Anterior cingulate cortex (tissue), 58 donors: Measurements from ENCODE around the gene MAP1LC3A.

ENCODE experiments used
- DNase-seq, 58 donors: peaks; one replicate each; lab custom pipeline; 2025; lab: John Stamatoyannopoulos, UW

Gene MAP1LC3A

DNA sequence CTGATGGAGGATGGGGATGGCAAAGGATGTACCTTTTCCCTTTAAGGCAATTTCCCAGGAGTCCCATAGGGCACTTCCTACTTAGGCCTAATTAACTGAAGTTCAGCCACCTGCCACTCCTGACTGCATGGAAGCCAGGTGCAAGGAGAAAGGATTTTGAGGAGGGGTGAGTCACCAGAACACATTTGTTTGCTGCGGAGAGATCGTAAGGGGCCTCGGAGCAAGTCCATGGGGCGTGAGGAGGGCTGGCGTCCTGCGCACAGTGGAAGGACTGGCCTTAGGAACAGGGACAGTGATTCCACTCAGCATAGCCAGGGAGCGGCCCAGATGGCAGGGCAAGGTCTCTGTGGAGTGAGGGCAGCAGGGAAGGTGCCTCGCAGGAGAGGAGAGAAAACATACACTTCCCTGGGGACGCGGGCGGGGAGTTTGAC, 11.8 kb upstream of the MAP1LC3A start:
- DNase-seq, result no peak

DNA sequence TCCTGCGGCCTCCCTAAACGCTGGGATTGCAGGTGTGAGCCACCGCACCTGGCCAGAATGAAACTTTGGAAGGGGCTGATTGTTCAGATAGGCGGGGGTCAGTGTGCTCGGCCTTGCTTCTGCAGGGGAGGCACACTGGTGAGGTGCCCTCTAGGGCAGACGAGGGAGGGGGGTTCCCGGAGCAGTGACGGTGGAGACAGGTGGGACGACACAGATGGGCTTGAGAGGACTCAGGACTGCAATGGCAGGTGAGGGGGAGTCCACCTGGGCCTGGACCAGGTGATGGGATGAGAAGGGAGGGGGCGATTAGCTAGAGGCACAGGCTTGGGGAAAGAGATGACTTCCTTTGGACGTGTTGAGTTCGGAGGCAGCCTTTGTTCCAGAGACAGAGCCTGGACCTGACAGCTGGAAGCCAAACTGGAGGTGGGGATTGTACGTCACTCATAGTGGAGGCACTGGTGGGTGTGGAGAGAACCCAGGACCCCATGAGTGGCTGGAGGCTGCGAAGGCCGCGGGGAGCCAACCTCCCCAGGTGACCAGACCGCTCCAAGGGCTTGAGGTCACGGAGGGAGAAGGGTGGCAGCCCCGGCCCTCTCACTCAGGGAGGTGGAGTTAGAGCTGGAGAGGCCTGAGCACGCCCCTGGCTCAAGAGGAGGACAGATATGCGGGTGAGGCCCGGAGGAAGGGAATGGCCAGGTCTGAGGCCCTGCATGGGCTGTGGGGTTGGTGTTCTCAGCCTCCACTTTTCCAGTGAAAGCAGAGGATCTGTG, 10.5 kb upstream of the MAP1LC3A start:
- DNase-seq, result no peak

DNA sequence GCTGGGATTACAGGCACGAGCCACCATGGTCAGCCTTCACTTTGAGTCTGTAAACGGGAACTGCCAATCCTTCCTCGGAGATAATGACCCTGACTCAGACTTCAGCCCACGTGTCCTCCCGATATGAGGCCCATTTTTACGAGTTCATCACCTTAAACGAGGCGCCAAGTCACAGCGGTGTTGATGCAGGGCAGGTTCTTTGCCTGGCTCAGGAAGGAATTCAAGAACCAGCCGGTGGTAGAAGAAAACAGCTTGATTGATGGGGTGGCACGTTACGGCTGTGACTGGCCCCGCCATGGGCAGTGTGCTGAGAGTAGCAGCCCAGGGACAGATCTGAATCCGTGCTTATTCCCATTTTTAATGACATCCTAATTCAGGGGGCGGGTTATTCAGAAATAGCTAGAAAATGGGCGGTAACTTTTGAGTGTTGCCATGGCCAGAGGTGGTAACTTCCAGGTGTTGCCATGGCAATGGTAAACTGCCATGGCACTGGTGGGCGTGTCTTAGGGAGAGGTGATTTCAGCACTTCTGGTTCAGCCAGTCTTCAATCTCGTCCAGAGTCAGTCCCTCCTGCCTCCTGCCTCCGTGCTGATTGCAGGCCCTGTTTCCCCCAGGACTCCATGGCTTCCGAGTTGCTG, 9.1 kb upstream of the MAP1LC3A start:
- DNase-seq, result no peak

DNA sequence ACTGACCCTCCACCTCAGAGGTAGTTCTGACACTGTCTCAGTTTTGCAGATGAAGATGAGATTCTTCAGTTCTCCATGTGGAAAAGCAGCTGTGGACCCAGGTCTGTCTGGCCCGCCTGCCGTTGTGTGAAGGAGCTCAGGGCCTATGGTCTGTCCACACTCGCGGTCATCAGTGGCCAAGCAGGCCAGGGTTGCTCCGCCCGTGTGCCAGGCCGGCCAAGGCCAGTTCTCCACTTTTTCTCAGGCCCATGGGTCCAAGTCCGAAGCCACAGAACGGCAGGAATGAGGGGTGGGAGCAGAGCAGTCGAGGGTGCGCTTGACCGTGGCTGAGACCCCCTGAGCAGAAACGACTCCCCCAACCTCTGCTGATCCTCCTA, 8.6 kb upstream of the MAP1LC3A start:
- DNase-seq, result no peak

DNA sequence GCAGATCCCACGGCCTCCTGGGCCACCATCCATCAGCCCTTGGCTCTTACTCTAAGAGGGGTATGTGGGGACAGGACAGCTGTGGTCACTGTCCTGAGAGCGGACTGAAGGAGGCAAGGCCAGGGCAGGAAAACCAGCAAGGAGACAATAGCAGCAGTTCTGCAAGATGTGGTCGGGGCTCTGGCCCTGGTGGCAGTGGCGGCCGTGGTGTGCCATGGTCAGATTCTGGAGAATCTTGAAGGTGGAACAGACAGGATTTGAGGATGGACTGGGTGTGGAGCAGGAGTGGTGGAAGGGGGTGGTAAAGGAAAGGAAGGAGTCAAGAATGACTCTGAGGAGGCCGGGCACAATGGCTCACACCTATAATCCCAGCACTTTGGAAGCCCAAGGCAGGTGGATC, 5.9 kb upstream of the MAP1LC3A start:
- no peak for DNase-seq

DNA sequence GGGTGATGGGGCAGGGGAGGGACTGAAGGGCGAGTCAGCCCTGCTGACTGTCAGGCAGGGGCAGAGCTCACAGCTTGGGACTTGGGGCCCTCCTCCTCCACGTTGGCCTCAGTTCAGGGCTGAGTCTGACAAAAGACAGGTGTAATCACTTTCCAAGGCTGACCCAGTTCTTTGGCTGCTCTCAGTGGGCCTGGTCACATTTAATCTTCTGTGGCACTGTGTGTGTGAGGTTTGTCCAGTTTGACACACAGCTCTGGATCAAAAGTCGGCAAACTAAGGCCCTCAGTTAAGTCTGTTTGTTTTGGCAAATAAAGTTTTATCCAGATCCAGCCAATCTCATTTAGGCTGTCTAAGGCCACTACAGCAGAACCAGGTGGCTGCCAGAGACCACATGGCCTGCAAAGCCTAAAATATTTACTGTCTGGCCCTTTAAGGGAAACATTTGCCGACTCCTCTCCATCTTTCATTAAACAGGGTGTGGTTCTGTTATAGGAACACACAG, 5.1 kb upstream of the MAP1LC3A start:
- DNase-seq, result no peak

DNA sequence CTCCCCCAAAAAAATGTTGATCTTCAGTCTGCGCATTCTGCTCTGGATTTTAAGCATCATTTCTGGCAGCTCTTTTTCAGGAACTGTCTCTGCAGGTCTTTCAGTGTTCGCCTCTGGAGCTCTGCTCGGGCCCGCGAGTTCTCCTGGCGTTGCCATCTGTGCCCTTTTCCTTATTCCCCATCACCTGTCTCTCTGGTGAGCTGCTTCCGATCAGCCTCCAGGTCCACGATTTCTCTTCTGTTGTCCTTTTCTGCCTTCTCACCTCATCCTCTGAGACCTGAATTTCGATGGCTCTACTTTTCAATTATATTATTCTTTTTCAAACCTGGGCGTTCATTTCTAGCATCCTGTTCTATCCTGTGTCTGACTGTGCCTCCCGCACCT, 590 bp upstream of the MAP1LC3A start:
- DNase-seq, result peak in 2 of 58 donors; percentile 39 to 42

DNA sequence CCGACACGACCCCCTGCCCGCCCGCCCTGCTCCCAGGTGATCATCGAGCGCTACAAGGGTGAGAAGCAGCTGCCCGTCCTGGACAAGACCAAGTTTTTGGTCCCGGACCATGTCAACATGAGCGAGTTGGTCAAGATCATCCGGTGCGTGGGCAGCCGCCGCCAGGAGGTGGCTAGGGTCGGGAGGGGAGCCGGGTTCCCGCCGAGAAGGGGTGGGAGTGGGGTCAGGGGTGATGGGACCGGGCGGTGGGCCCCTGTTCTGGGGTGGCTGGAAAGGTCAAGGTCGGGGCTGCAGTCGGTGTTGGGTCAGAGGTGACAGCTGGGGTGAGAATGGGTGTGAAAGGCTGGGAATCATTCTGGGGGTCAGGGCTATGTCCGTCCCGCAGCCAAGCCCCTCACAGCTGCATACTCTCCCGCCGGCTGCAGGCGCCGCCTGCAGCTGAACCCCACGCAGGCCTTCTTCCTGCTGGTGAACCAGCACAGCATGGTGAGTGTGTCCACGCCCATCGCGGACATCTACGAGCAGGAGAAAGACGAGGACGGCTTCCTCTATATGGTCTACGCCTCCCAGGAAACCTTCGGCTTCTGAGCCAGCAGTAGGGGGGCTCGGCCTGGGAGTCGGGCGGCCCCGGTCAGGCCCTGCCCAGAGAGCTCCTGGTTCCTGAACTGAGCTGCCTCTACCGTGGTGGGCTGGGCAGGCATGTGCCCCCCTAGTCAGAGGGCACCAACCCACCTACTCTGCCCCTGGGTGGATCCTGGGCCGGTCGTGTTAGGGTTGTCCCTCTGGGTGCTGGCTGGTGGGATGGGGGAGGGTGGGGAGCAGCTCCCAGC, 1.0 kb downstream of the MAP1LC3A start:
- DNase-seq, result peak in 32 of 58 donors; percentile 9 to 66 (median 36)

DNA sequence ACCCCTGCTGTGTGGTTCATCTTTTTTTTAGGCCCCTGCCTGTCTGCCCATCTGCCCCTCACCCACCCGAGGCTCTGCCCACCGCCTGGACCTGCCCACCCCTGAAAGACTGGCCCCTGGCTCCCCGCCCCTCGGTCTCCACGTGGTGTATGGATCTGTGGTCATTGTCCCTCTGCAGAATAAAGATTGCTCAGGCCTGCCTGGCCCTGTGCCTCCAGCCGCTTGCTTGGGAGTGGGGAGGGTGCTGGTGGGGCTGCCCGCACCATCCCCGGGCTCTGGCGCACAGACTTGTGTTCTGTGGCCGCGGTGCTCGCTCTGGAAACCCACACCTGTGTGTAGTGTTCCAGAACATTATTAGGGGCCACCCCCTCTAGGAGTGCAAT, 1.6 kb downstream of the MAP1LC3A start:
- peak in 45 of 58 donors; percentile 13 to 87 (median 53) for DNase-seq

DNA sequence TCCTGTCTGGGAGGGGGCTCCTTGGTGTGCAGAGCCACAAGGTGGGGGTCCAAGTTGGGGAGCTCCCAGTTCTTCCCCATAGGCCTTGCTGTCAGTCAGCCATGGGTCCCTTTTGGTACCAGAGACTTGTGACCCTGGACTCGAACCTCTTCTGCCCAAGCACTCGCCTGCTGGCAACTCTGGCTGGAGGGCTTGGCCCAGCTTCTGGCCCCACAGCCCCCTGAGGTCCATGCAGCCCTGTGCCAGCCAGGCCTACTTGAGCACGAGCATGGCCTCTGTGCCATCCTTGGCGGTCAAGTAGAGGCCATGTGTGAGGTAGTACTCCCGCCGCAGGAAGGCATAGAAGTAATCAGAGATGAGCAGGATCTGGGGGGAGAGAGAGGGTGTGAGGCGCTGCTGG, 2.1 kb downstream of the MAP1LC3A start:
- peak in 4 of 58 donors; percentile 29 to 55 (median 50) for DNase-seq

DNA sequence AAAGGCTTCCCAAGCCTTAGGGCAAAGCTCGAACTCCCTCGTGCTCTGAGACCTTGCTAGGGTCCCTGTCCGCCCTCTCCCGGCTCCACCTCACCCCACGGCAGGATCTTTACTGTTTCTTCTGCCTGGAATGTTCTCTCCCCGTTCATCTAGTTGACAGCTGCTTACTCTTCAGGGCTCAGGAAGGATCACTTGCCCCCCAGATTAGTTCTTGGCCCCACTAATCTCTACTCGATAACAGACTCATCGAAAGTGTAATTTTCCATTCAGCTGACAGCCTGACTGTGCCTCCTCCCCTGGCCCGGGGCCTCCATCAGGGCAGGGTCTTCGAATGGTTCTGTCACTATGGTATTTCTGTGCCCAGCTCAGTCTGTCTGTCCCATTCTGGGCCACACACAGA, 3.1 kb downstream of the MAP1LC3A start:
- no peak for DNase-seq

DNA sequence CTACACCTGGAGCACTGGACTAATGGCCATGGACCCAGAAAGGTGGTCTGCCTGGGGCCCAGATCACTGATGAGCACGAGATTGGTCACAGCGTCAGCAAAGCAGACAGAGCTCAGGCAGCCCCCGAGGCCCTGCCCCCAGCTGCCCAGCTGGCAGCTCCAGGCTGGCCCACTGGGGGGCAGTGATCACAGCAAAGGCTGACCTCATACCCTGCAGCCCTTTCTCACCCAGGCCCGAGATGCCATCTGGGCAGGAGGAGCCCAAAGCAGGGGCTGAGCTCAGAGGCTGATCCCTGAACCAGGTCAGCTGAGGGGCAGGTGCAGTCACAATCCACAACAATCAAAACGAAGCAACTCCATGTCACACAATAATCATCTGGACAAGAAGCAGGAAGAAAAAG, 4.1 kb downstream of the MAP1LC3A start:
- peak in 22 of 58 donors; percentile 4 to 46 (median 16) for DNase-seq

DNA sequence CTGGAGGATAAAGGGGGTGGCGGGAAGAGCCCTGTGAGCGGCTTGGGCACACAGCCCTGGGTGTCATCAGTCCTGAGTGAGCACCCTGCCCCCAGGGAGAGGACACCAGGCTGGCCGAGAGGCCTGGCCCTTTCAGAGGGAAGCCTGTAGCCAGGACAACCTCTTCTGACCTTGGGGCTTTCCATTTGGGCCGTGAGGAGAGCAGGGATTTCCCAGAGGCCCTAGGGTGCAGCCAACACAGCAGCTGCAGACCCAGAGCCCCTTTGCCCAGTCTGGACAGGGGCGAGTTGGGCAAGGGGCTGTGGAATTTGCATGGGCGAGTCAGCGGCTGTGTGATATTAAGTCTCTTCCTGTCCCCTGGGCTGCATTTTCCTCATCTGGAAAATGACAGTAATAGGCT, 6.3 kb downstream of the MAP1LC3A start:
- no peak for DNase-seq

DNA sequence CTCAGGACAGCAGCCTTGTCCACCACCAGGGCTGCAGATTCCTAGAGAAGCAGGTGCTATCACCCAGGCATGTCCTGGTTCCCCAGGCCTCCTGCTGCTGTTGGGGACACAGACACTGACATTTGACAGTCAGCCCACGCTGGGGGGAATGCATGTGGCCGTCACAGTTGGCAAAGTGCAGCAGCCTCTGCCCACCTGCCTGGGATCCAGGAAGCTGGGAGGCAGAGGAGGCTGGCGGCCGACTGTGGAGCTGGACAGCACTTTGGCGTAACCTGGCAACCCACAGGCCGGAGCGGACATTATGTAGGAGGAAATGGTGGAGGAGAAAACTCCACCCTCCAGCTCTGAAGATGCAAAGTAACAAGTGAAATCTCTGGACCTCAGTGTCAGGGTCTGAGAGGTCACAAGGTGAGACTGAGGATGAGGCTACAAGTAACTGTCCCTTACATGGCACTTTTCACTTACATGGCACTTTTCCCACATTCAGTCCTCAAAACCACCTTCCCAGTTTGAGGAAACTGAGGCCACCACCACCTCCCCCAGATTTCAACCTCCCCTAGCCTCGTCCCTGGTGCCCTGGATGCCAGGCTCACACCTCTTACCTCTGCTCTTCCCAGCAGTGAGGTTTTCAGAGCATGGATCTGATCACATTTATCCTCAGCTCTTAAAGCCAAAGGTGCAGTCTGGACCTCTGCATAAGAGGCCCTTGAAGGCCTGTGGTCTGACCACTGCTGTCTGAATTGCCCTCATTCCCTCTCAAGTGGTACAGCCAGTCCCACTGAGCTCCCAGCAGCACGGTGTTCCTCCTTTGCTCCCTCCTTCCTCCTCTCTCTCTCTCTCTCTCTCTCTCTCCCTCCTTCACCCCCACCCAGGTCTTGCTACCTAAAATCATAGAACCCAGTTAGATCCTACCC, 8.7 kb downstream of the MAP1LC3A start:
- no peak for DNase-seq

DNA sequence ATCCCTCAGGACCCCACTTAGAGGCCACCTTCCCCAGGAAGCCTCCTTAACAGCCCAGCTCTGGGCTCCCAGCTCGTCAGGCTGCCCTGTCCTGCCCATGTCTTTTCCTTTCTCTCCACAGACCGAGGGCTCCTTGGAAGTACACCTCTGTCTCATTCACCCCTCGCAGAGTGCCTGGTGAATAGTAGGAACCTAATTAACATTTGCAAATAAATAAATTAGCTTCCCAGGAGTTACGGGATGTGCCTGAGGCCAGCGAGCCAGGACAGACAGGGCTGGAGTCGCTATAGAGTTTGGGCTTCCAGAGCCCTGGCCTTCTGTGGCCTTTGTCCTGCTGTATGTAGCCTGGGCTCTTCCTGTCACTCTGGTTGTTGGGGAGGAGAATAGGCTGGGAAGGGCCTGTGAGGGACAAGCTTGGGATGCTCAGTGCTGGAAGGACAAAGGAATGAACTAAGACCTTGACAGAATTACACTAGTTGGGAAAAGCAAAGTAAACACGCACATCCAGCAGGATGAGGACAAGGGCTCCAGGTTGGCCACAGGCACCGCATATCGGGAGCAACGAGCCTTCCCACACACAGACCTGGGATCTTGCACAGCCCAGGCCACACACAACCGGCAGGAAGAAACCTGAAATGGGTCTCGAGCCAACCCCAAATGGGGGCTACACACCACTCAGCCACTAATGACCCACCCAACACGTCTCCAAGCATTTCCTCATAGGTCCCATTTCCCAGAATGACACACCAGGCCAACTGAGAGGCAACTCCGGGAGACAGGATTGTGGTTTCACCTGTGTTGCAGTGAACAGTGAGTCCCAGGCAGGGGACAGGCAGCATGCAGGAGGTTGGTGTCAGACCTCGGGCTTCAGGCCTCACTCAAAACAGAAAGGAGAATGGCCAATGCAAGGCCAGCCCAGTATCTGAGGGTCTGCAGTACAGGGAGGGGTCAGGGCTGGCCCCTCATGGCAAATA, 9.7 kb downstream of the MAP1LC3A start:
- no peak for DNase-seq

DNA sequence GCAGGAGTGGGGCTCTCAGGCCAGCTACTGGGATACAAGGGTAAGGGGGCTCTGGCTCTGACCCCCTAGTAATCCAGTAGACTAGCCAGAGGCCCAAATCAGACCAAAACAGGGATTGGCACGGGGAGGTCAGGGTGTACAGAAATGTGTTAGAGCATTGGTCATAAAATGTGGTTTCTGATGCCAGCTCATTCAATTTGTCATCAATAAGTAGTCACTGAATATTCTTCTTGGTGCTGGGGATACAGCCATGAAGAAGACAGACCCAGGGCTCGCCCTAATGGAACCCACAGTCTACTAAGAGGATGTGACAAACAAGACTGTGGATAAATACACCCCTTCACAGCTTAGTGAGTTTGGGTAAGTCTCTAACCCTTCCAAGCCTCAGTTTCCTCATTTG, 11.1 kb downstream of the MAP1LC3A start:
- no peak for DNase-seq

DNA sequence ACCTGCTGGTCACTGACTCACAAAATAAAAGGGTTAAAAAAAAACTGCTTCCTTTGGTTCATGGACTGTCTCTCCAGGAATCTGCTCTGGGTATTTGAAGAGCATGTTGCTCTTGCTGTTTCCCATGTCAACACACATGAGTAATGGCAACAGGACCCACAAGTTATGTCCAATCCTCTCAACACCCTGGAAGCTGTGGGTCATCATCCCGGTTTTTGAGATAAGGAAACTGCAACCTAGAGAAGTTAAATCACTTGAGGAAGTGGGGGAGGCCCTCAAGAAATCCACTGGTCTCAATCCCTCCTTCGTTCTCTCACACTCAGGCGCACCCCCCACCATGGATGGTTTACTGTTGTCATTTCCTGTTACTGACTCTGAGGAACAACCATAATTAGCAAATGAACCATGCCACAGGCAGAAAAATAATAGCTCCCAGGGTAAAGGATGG, 12.4 kb downstream of the MAP1LC3A start:
- no peak for DNase-seq

DNA sequence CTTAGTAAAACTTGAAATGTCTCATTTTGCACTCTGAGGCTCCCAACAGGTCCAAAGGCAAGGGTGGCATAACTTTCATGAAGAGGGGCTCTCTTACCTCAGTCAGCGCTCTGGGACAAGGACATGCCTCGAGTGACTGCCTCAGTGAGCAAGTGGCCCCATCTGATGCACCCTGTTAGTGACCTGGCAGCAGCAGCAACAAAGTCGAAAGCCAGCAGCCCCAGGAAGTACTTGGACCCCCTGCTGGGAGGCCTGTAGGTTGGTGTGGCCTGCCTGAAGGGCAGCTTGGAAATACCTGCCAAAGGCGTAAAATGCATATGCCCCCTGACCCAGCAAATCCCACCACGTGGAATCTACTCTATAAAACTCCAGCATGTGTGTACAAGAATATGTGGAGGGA, 13.2 kb downstream of the MAP1LC3A start:
- no peak for DNase-seq
